Activated effector memory CD4-positive, alpha-beta T cell treated with Interleukin-2 at 50 U/mL for 16 hours (primary cell): Measurements from ENCODE around the gene GPBAR1.

ENCODE experiments used
- DNase-seq: peaks from one replicate; pipeline ENCODE4 v3.0.0-alpha.2; 2020

Gene GPBAR1

GRCh38 chr2:218244665-218245064 is 16.1 kb upstream of the GPBAR1 start:
- no peak for DNase-seq

GRCh38 chr2:218245214-218245613 is 15.6 kb upstream of the GPBAR1 start:
- no peak for DNase-seq

- DNase-seq = no peak
Measured at GRCh38 chr2:218249691-218250090, 11.1 kb upstream of the GPBAR1 start.

- no peak for DNase-seq
Measured at GRCh38 chr2:218252509-218253231, 8.1 kb upstream of the GPBAR1 start.

GRCh38 chr2:218253232-218253625 is 7.6 kb upstream of the GPBAR1 start:
- DNase-seq = no peak

- DNase-seq = no peak
Measured at GRCh38 chr2:218255446-218255845, 5.4 kb upstream of the GPBAR1 start.

GRCh38 chr2:218256612-218257350 is 4.0 kb upstream of the GPBAR1 start:
- DNase-seq = no peak

GRCh38 chr2:218257390-218257981 is 3.3 kb upstream of the GPBAR1 start:
- DNase-seq = peak; percentile 46

GRCh38 chr2:218259099-218259961 is 1.5 kb upstream of the GPBAR1 start:
- DNase-seq = no peak

- DNase-seq = no peak
Measured at GRCh38 chr2:218260166-218260565, 649 bp upstream of the GPBAR1 start.

GRCh38 chr2:218261423-218262236 is 815 bp downstream of the GPBAR1 start:
- no peak for DNase-seq

GRCh38 chr2:218262237-218262600 is 1.4 kb downstream of the GPBAR1 start:
- no peak for DNase-seq

- DNase-seq = no peak
Measured at GRCh38 chr2:218262631-218263586, 2.1 kb downstream of the GPBAR1 start.

GRCh38 chr2:218263817-218264641 is 3.2 kb downstream of the GPBAR1 start:
- DNase-seq = no peak

- no peak for DNase-seq
Measured at GRCh38 chr2:218264773-218265561, 4.2 kb downstream of the GPBAR1 start.

- DNase-seq = no peak
Measured at GRCh38 chr2:218265626-218266025, 4.8 kb downstream of the GPBAR1 start.

GRCh38 chr2:218266316-218266979 is 5.6 kb downstream of the GPBAR1 start:
- no peak for DNase-seq

- DNase-seq = no peak
Measured at GRCh38 chr2:218267259-218267658, 6.4 kb downstream of the GPBAR1 start.
